ENCODE data around the gene RPL19.

The RPL19 gene

GRCh38 chr17:39197380-39198185 is 2.5 kb upstream of the RPL19 start, which contains the start of gene CACNB1:
TSS of gene CACNB1 (minus strand) at chr17:39197669. CDS start at chr17:39197495, 174 bp downstream.
- peak; percentile 60 to 64 for DNase-seq (ENCODE audit: low read depth in 2 of 2)

GRCh38 chr17:39198186-39198566 is 1.9 kb upstream of the RPL19 start:
- no peak for DNase-seq (ENCODE audit: low read depth in 2 of 2)

GRCh38 chr17:39199820-39200069 is 338 bp upstream of the RPL19 start:
- DNase-seq (ENCODE audit: low read depth in 2 of 2), result peak; percentile 82

GRCh38 chr17:39200957-39201510 is 951 bp downstream of the RPL19 start:
- DNase-seq (ENCODE audit: low read depth in 2 of 2), result no peak

GRCh38 chr17:39204245-39204644 is 4.2 kb downstream of the RPL19 start:
- DNase-seq (ENCODE audit: low read depth in 2 of 2), result no peak

- DNase-seq (ENCODE audit: low read depth in 2 of 2), result no peak
Observed at GRCh38 chr17:39205112-39205526, 5.0 kb downstream of the RPL19 start.

GRCh38 chr17:39208136-39208535 is 8.1 kb downstream of the RPL19 start:
- DNase-seq (ENCODE audit: low read depth in 2 of 2), result no peak

GRCh38 chr17:39208893-39209292 is 8.8 kb downstream of the RPL19 start:
- no peak for DNase-seq (ENCODE audit: low read depth in 2 of 2)

- peak; percentile 70 to 74 for DNase-seq (ENCODE audit: low read depth in 2 of 2)
Observed at GRCh38 chr17:39209317-39210092, 9.4 kb downstream of the RPL19 start.

- DNase-seq (ENCODE audit: low read depth in 2 of 2), result no peak
Observed at GRCh38 chr17:39210093-39210434, 10.0 kb downstream of the RPL19 start.

- DNase-seq (ENCODE audit: low read depth in 2 of 2), result no peak
Observed at GRCh38 chr17:39212195-39212810, 12.2 kb downstream of the RPL19 start.

GRCh38 chr17:39212841-39213480 is 12.9 kb downstream of the RPL19 start:
- DNase-seq (ENCODE audit: low read depth in 2 of 2), result no peak

- DNase-seq (ENCODE audit: low read depth in 2 of 2), result no peak
Observed at GRCh38 chr17:39213852-39214251, 13.8 kb downstream of the RPL19 start.

GRCh38 chr17:39217734-39218369 is 17.8 kb downstream of the RPL19 start:
- DNase-seq (ENCODE audit: low read depth in 2 of 2), result no peak

- no peak for DNase-seq (ENCODE audit: low read depth in 2 of 2)
Observed at GRCh38 chr17:39218906-39219305, 18.8 kb downstream of the RPL19 start.

- no peak for DNase-seq (ENCODE audit: low read depth in 2 of 2)
Observed at GRCh38 chr17:39219647-39220154, 19.6 kb downstream of the RPL19 start.

GRCh38 chr17:39221572-39221971 is 21.5 kb downstream of the RPL19 start:
- no peak for DNase-seq (ENCODE audit: low read depth in 2 of 2)

- no peak for DNase-seq (ENCODE audit: low read depth in 2 of 2)
Observed at GRCh38 chr17:39222151-39222550, 22.1 kb downstream of the RPL19 start.

GRCh38 chr17:39222866-39223834 is 23.1 kb downstream of the RPL19 start:
- DNase-seq (ENCODE audit: low read depth in 2 of 2), result no peak
